Measurements from ENCODE around the gene C22orf31.
"Not testable (repeated sequence)": the region's sequence is repeated elsewhere in the genome, so short reads cannot be mapped to it uniquely, and the experiment has no call there.

Gene C22orf31

GRCh38 chr22:29044657-29045176 is 16.9 kb downstream of the C22orf31 start:
- FAIRE-seq = no peak
- no peak for TF ChIP-seq CTCF (IDR thresholded peaks at IDR 0.05; ENCODE audit: insufficient read depth, missing control alignments)
- no peak for DNase-seq (ENCODE audit: insufficient read length, low spot score)

GRCh38 chr22:29043906-29044575 is 17.6 kb downstream of the C22orf31 start:
- no peak for TF ChIP-seq CTCF (IDR thresholded peaks at IDR 0.05; ENCODE audit: insufficient read depth, missing control alignments)
- no peak for FAIRE-seq
- no peak for DNase-seq (ENCODE audit: insufficient read length, low spot score)

- FAIRE-seq (no peak), DNase-seq (ENCODE audit: insufficient read length, low spot score) (no peak)
- no peak for TF ChIP-seq CTCF (IDR thresholded peaks at IDR 0.05; ENCODE audit: insufficient read depth, missing control alignments)
These were observed 20.2 kb downstream of the C22orf31 start for GRCh38 chr22:29041408-29041807.

GRCh38 chr22:29040385-29041275 is 21.0 kb downstream of the C22orf31 start:
- peak; percentile 97 for TF ChIP-seq CTCF (IDR thresholded peaks at IDR 0.05; ENCODE audit: insufficient read depth, missing control alignments)
- FAIRE-seq = no peak
- no peak for DNase-seq (ENCODE audit: insufficient read length, low spot score)

GRCh38 chr22:29039684-29040083 is 21.9 kb downstream of the C22orf31 start:
- not testable (repeated sequence) for DNase-seq (ENCODE audit: insufficient read length, low spot score); FAIRE-seq

GRCh38 chr22:29039148-29039547 is 22.5 kb downstream of the C22orf31 start:
- TF ChIP-seq CTCF (IDR thresholded peaks at IDR 0.05; ENCODE audit: insufficient read depth, missing control alignments) = no peak
- FAIRE-seq (no peak), DNase-seq (ENCODE audit: insufficient read length, low spot score) (no peak)

GRCh38 chr22:29037340-29037932 is 24.2 kb downstream of the C22orf31 start:
- DNase-seq (ENCODE audit: insufficient read length, low spot score) = no peak
- FAIRE-seq = no peak
- no peak for TF ChIP-seq CTCF (IDR thresholded peaks at IDR 0.05; ENCODE audit: insufficient read depth, missing control alignments)

Measured in D721Med (cell line).